Posterior vena cava (tissue), 2 donors: ENCODE data around the gene MTAP. TPM values are rescaled to one million over a fixed set of nuclear protein-coding genes. Genes with fewer than 3 reads are reported as not detected.
A peak's percentile ranks its signal among the peaks of the same experiment; 100 is the strongest.

Experiments
- DNase-seq: peaks from one replicate; pipeline ENCODE4 v3.0.0-alpha.2; 2020; ENCODE audit warnings: low spot score
- intact Hi-C, 2 donors: fragments of 100-400 bp; cut with DNase I; formaldehyde crosslinking; loops; one replicate each; pipeline versions ENCODE4 v1.14.1 to v1.14.2; 2022 to 2023
- total RNA-seq, 2 donors: library from RNA; stranded (reverse); fragmentation: NEBNext Ultra II Directional; extraction: Animal tissue kit (Norgen Biotek cat#: 25700); gene quantifications; one replicate each; pipeline ENCODE4 v1.2.1, GENCODE V29; 2021
- donor health status: DM: yes; HTN: yes; CAD: no.
- donor health status: DM: yes; HTN: yes; CAD: no.

Gene MTAP
- total RNA-seq, 2 donors from 2014 or later: 28.1 to 33.0 TPM

GRCh38 chr9:21801683-21802417 lies 586 bp upstream of the MTAP start:
- peak; percentile 92 for DNase-seq
- intact Hi-C loops: loop anchor here in 1 of 2 donors (10.0 kb wide), 1 partner anchor 193 kb away; the partner anchor contains the start of genes CDKN2A and CDKN2B-AS1

GRCh38 chr9:21803649-21804048 lies 1.2 kb downstream of the MTAP start:
- DNase-seq: no peak
- intact Hi-C loops: loop anchor here in 1 of 2 donors (10.0 kb wide), 1 partner anchor 191 kb away; the partner anchor contains the start of genes CDKN2A and CDKN2B-AS1

- DNase-seq: no peak
- intact Hi-C loops: loop anchor here in 1 of 2 donors (10.0 kb wide), 1 partner anchor 190 kb away; the partner anchor contains the start of genes CDKN2A and CDKN2B-AS1
Measured at GRCh38 chr9:21804331-21804730, 1.9 kb downstream of the MTAP start.

- DNase-seq: no peak
- intact Hi-C loops: loop anchor here in 1 of 2 donors (10.0 kb wide), 1 partner anchor 190 kb away; the partner anchor contains the start of genes CDKN2A and CDKN2B-AS1
Measured at GRCh38 chr9:21804791-21805190, 2.4 kb downstream of the MTAP start.

- no peak for DNase-seq
- intact Hi-C loops: loop anchor here in 1 of 2 donors (10.0 kb wide), 1 partner anchor 188 kb away; the partner anchor contains the start of genes CDKN2A and CDKN2B-AS1
Measured at GRCh38 chr9:21806644-21807043, 4.2 kb downstream of the MTAP start.

GRCh38 chr9:21810388-21810787 lies 8.0 kb downstream of the MTAP start:
- intact Hi-C loops: loop anchor here in 1 of 2 donors (10.0 kb wide), 1 partner anchor 184 kb away; the partner anchor contains the start of genes CDKN2A and CDKN2B-AS1
- no peak for DNase-seq

GRCh38 chr9:21810881-21811280 lies 8.4 kb downstream of the MTAP start:
- DNase-seq: no peak
- intact Hi-C loops: loop anchor here in 1 of 2 donors (10.0 kb wide), 1 partner anchor 184 kb away; the partner anchor contains the start of genes CDKN2A and CDKN2B-AS1

- intact Hi-C loops: loop anchor here in 1 of 2 donors (10.0 kb wide), 1 partner anchor 183 kb away; the partner anchor contains the start of genes CDKN2A and CDKN2B-AS1
- no peak for DNase-seq
Measured at GRCh38 chr9:21811914-21812313, 9.5 kb downstream of the MTAP start.

GRCh38 chr9:21812415-21812814 lies 10.0 kb downstream of the MTAP start:
- intact Hi-C loops: loop anchor here in 1 of 2 donors (10.0 kb wide), 1 partner anchor 182 kb away; the partner anchor contains the start of genes CDKN2A and CDKN2B-AS1
- DNase-seq: no peak

- intact Hi-C loops: loop anchor here in 1 of 2 donors (10.0 kb wide), 1 partner anchor 182 kb away; the partner anchor contains the start of genes CDKN2A and CDKN2B-AS1
Measured at GRCh38 chr9:21812946-21813568, 10.6 kb downstream of the MTAP start.

GRCh38 chr9:21813575-21814473 lies 11.4 kb downstream of the MTAP start:
- intact Hi-C loops: loop anchor here in 1 of 2 donors (10.0 kb wide), 1 partner anchor 181 kb away; the partner anchor contains the start of genes CDKN2A and CDKN2B-AS1

More at GRCh38 chr9:21812946-21813568, 10.6 kb downstream of the MTAP start:
- peak; percentile 91 for DNase-seq

GRCh38 chr9:21815643-21816042 lies 13.2 kb downstream of the MTAP start:
- intact Hi-C loops: loop anchor here in 1 of 2 donors (10.0 kb wide), 1 partner anchor 179 kb away; the partner anchor contains the start of genes CDKN2A and CDKN2B-AS1
- no peak for DNase-seq

More at GRCh38 chr9:21813575-21814473, 11.4 kb downstream of the MTAP start:
- DNase-seq: no peak

- intact Hi-C loops: loop anchor here in 1 of 2 donors (10.0 kb wide), 1 partner anchor 178 kb away; the partner anchor contains the start of genes CDKN2A and CDKN2B-AS1
- DNase-seq: no peak
Measured at GRCh38 chr9:21817176-21817575, 14.7 kb downstream of the MTAP start.

- no peak for DNase-seq
- intact Hi-C loops: loop anchor here in 1 of 2 donors (5.0 kb wide), 1 partner anchor 512 kb away; no protein-coding TSS in a partner anchor
Measured at GRCh38 chr9:21825637-21826036, 23.2 kb downstream of the MTAP start.

- DNase-seq: no peak
- intact Hi-C loops: loop anchor here in 1 of 2 donors (5.0 kb wide), 1 partner anchor 508 kb away; no protein-coding TSS in a partner anchor
Measured at GRCh38 chr9:21828853-21829410, 26.5 kb downstream of the MTAP start.

- intact Hi-C loops: no loop called here
- DNase-seq: no peak
Measured at GRCh38 chr9:21830589-21830988, 28.2 kb downstream of the MTAP start.

- DNase-seq: no peak
- intact Hi-C loops: no loop called here
Measured at GRCh38 chr9:21831841-21832509, 29.5 kb downstream of the MTAP start.
